Measurements from ENCODE around the gene ZP4. TPM values are rescaled to one million over a fixed set of nuclear protein-coding genes. Genes with fewer than 3 reads are reported as not detected.
"Not testable (repeated sequence)": the region's sequence is repeated elsewhere in the genome, so short reads cannot be mapped to it uniquely, and the experiment has no call there.

The ZP4 gene
- total RNA-seq, 2 donors from 2014 or later = not detected

- TF ChIP-seq CTCF (IDR thresholded peaks at IDR 0.05) = no peak
- Histone ChIP-seq H3K27ac (no peak overlapping the region), H3K27me3 (no peaks in the 10 kb centered on the region), H3K9me3 (no peaks in the 10 kb centered on the region), H3K36me3 (no peaks in the 10 kb centered on the region), H3K4me1 (no peaks in the 10 kb centered on the region), H3K4me3 (no peak overlapping the region)
- no peak for DNase-seq (ENCODE audit: low spot score)
These were observed 33.3 kb downstream of the ZP4 start for GRCh38 chr1:237857455-237857854.

GRCh38 chr1:237852342-237852741, 38.4 kb downstream of the ZP4 start:
- no peaks in the 10 kb centered on the region for H3K27me3 ChIP-seq
- H3K27ac ChIP-seq = no peak overlapping the region
- no peak overlapping the region for H3K4me3 ChIP-seq
- no peaks in the 10 kb centered on the region for H3K36me3 ChIP-seq
- no peaks in the 10 kb centered on the region for H3K4me1 ChIP-seq
- DNase-seq (ENCODE audit: low spot score) = no peak
- TF ChIP-seq CTCF (IDR thresholded peaks at IDR 0.05) = no peak
- H3K9me3 ChIP-seq = no peaks in the 10 kb centered on the region

- Histone ChIP-seq H3K4me3 (no peak overlapping the region), H3K9me3 (no peaks in the 10 kb centered on the region), H3K36me3 (no peaks in the 10 kb centered on the region), H3K27ac (no peak overlapping the region), H3K4me1 (no peaks in the 10 kb centered on the region), H3K27me3 (no peaks in the 10 kb centered on the region)
- TF ChIP-seq CTCF (IDR thresholded peaks at IDR 0.05) = peak in 1 of 2 donors; percentile 29
- DNase-seq (ENCODE audit: low spot score) = no peak
These were observed 39.4 kb downstream of the ZP4 start for GRCh38 chr1:237851210-237851845.

- not testable (repeated sequence) for H3K27me3 ChIP-seq; H3K4me3 ChIP-seq; H3K27ac ChIP-seq; H3K36me3 ChIP-seq; H3K4me1 ChIP-seq; DNase-seq (ENCODE audit: low spot score)
- H3K9me3 ChIP-seq = peaks cover 0 to 13% of the 10 kb centered on the region in 2 donors
These were observed 47.2 kb downstream of the ZP4 start for GRCh38 chr1:237843516-237843915.

- H3K36me3 ChIP-seq = no peaks in the 10 kb centered on the region
- H3K27me3 ChIP-seq = no peaks in the 10 kb centered on the region
- peaks cover 0 to 13% of the 10 kb centered on the region in 2 donors for H3K9me3 ChIP-seq
- TF ChIP-seq CTCF (IDR thresholded peaks at IDR 0.05) = no peak
- H3K4me1 ChIP-seq = no peaks in the 10 kb centered on the region
- H3K27ac ChIP-seq = no peak overlapping the region
- DNase-seq (ENCODE audit: low spot score) = no peak
- no peak overlapping the region for H3K4me3 ChIP-seq
These were observed 49.2 kb downstream of the ZP4 start for GRCh38 chr1:237841485-237841884.

GRCh38 chr1:237838904-237839534, 51.7 kb downstream of the ZP4 start:
- H3K9me3 ChIP-seq = peaks cover 0 to 12% of the 10 kb centered on the region in 2 donors
- H3K36me3 ChIP-seq = peaks cover 6% of the 10 kb centered on the region
- TF ChIP-seq CTCF (IDR thresholded peaks at IDR 0.05) = no peak
- no peaks in the 10 kb centered on the region for H3K4me1 ChIP-seq
- no peak overlapping the region for H3K4me3 ChIP-seq
- no peak for DNase-seq (ENCODE audit: low spot score)
- H3K27ac ChIP-seq = no peak overlapping the region
- H3K27me3 ChIP-seq = no peaks in the 10 kb centered on the region
